GM06990 (cell line): ENCODE data around the gene DNAJB6.

Experiments used
- DNase-seq: peaks from one replicate; pipeline ENCODE4 v3.0.0-alpha.2; 2011; ENCODE audit not compliant: insufficient read length; ENCODE audit errors: extremely low read depth
- H3K27me3 ChIP-seq: replicated peaks from 2 replicates; pipeline ENCODE4 v1.6.0; 2011; ENCODE audit warnings: low read length; ENCODE audit not compliant: control insufficient read depth, insufficient read depth
- H3K36me3 ChIP-seq: 2 replicates; pipeline ENCODE4 v1.5.1; 2011; ENCODE audit warnings: low read length; ENCODE audit not compliant: control insufficient read depth, insufficient read depth
- H3K4me3 ChIP-seq: replicated peaks from 2 replicates; pipeline ENCODE4 v1.5.1; 2011; ENCODE audit warnings: low read depth, mild to moderate bottlenecking, control low read depth, low read length
- TF ChIP-seq, protein P1 (sequence below): IDR thresholded peaks from 2 replicates; pipeline ENCODE4 v1.5.1; 2011; ENCODE audit warnings: low read length, control low read depth, mild to moderate bottlenecking, inconsistent platforms; ENCODE audit not compliant: insufficient read depth, poor library complexity, severe bottlenecking

The DNAJB6 gene

DNA sequence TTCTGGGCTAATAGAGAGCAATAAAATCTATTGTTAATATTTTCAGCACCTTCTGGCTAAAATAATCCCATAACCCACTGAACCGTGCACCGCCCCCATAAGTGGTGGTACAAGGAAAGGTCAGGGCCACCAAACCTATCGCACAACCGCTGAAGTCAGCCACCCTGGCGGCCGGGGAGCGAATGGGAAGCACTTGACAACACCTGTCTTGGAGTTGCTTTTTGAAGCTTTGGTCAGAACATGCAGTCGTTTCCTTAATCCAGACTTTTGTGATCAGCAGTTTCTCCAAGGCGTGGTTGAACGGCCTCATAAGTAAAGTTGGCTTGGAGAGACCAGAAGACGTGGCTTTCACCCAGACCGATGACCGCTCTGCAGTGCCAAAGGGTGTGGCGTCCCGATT is 97.4 kb downstream of the DNAJB6 start:
- TF ChIP-seq, protein P1, sequence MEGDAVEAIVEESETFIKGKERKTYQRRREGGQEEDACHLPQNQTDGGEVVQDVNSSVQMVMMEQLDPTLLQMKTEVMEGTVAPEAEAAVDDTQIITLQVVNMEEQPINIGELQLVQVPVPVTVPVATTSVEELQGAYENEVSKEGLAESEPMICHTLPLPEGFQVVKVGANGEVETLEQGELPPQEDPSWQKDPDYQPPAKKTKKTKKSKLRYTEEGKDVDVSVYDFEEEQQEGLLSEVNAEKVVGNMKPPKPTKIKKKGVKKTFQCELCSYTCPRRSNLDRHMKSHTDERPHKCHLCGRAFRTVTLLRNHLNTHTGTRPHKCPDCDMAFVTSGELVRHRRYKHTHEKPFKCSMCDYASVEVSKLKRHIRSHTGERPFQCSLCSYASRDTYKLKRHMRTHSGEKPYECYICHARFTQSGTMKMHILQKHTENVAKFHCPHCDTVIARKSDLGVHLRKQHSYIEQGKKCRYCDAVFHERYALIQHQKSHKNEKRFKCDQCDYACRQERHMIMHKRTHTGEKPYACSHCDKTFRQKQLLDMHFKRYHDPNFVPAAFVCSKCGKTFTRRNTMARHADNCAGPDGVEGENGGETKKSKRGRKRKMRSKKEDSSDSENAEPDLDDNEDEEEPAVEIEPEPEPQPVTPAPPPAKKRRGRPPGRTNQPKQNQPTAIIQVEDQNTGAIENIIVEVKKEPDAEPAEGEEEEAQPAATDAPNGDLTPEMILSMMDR, result no peak
- DNase-seq, result no peak
- Histone ChIP-seq H3K36me3 (no peaks in the 10 kb centered on the region), H3K27me3 (no peaks in the 10 kb centered on the region; the same call in 1 of the 2 replicates), H3K4me3 (no peak overlapping the region)

DNA sequence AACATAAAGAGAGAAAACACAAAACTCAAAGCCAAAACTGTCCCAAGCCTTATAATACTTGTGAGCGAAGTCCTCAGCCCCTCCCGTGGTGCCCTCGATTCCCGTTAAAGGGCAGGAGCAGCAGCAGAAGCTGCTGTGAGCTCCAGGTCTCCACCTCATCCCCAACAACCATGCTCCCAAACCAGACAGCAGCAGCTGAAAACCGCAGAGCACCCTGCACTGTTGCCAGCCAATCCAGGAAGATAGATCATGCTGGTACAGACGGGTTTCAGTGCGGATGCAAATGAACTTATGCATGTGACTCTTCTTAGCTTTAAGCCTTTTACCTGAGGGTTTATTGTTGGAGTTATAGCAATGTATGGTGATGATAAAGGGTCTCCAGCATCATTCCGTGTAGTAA is 97.9 kb downstream of the DNAJB6 start:
- Histone ChIP-seq H3K4me3 (no peak overlapping the region), H3K36me3 (no peaks in the 10 kb centered on the region), H3K27me3 (no peaks in the 10 kb centered on the region; the same call in 1 of the 2 replicates)
- DNase-seq, result no peak
- TF ChIP-seq, protein P1, result no peak

DNA sequence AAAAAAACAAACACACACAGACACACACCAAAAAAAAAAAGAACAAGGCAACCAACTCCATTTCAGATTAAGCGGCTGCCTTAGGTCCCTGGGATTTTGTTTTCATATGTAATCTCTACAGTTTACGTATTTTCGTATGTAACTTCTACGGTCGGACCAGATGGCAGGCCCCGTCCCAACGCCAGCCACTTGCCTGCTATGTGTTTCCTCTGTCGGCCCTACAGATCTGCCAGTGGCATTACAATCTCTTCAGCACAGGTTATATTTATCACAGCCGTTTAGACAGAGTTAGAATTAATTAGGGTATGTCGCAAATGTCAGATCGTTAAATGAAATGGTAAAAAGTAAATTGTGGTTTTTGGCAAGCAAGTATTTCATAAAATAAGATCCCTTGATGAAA is 99.3 kb downstream of the DNAJB6 start:
- no peak for DNase-seq
- H3K36me3 ChIP-seq, result no peaks in the 10 kb centered on the region
- no peak overlapping the region for H3K4me3 ChIP-seq
- H3K27me3 ChIP-seq, result no peaks in the 10 kb centered on the region; the same call in 1 of the 2 replicates
- TF ChIP-seq, protein P1, result no peak

DNA sequence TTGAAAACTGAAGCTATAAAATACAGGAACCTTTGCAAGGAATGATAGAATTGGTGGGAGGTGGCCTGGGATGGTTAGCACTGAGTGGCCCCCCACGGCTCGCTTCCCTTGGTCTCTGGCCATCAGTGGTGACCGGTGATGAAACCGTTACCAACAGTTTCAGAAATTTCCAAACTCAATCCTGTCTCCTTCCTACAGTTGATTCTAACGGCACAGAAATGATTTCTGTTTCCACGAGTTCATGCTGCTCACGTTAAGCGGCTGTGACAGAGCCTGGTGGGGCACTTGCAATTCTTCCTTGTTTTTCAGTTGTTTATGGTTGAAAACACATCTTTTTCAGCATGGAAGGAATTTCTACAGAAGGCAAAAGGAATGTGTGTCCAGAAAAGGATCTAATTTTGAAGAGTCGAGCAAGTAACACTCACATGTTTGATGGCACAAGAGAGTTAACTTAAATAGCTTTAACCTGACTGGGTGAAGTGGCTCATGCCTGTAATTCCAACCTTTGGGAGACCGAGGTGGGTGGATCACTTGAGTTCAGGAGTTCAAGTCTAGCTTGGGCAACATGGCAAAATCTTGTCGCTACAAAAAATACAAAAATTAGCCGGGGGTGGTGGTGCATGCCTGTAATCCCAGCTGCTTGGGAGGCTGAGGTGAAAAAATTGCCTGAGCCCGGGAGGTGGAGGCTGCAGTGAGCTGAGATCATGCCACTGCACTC is 100.1 kb downstream of the DNAJB6 start:
- H3K36me3 ChIP-seq, result no peaks in the 10 kb centered on the region
- no peak overlapping the region for H3K4me3 ChIP-seq
- DNase-seq, result no peak
- TF ChIP-seq, protein P1, result no peak
- no peaks in the 10 kb centered on the region; the same call in 1 of the 2 replicates for H3K27me3 ChIP-seq

DNA sequence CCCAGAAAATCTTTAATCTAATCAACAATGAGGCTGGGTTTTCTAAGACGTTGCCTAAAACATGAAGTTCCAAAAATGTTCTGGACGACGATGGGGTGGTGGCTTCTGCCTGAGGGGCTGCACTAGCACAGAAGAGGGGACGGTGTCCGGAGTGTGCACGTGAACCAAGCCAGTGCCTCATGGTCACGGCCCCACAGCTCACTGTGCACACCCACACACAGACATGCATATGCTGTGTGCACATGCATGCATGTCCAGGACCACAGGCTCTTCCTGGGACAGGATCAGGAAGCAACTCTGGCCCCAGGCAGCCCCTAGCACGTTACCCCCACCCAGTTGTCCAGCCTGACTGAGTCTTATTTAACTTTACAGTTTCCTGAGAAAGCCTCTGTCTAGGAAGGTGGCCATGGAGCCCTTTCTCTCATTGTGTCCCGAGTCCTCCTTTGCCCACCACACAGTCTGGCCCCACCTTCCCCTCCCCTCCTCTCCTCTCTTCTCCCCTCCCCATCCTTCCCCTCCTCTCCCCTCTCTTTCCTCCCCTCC is 100.8 kb downstream of the DNAJB6 start:
- TF ChIP-seq, protein P1, result no peak
- Histone ChIP-seq H3K36me3 (no peaks in the 10 kb centered on the region), H3K27me3 (no peaks in the 10 kb centered on the region; the same call in 1 of the 2 replicates), H3K4me3 (no peak overlapping the region)
- DNase-seq, result no peak
